HepG2 (cell line): Measurements from ENCODE around the gene ATE1. TPM values are rescaled to one million over a fixed set of nuclear protein-coding genes. Genes with fewer than 3 reads are reported as not detected.

ENCODE experiments used
- ATF7-NPFF ChIP-seq: sonication (generic); formaldehyde crosslinking; IDR thresholded peaks from 2 replicates; pipeline ENCODE4 v1.8.1; 2023; ENCODE audit warnings: mild to moderate bottlenecking, low read depth, missing genetic modification reagents, moderate library complexity
- HMG20B ChIP-seq: conservative IDR thresholded peaks from 2 replicates; pipeline ENCODE4 v1.6.1; 2016; ENCODE audit warnings: missing genetic modification reagents, missing compliant biosample characterization
- HNF4G ChIP-seq, 2 experiments: sonication (generic) in 1 of 2; formaldehyde crosslinking in 1 of 2; IDR thresholded peaks; 2 replicates each; pipeline versions ENCODE4 v1.4.0 to v1.6.1; 2011 to 2020; ENCODE audit warnings: borderline replicate concordance in 2 of 2, low read depth in 2 of 2, mild to moderate bottlenecking in 2 of 2, low read length in 1 of 2, missing genetic modification reagents in 1 of 2, moderate library complexity in 1 of 2
- IKZF4 ChIP-seq: sonication (generic); formaldehyde crosslinking; IDR thresholded peaks from 2 replicates; pipeline ENCODE4 v1.5.1; 2020; ENCODE audit warnings: borderline replicate concordance, mild to moderate bottlenecking, low read depth, missing genetic modification reagents; ENCODE audit errors: not compliant biosample characterization
- KLF16 ChIP-seq, 2 experiments: sonication (generic) in 1 of 2; formaldehyde crosslinking in 1 of 2; IDR thresholded peaks; 2 replicates each; pipeline versions ENCODE4 v1.6.1 to v1.8.0; 2016 to 2023; ENCODE audit warnings: missing genetic modification reagents in 2 of 2, missing compliant biosample characterization in 1 of 2
- MEF2D ChIP-seq: sonication (generic); formaldehyde crosslinking; IDR thresholded peaks from 2 replicates; pipeline ENCODE4 v1.5.1; 2020; ENCODE audit warnings: mild to moderate bottlenecking, missing genetic modification reagents
- NFE2 ChIP-seq: sonication (generic); formaldehyde crosslinking; IDR thresholded peaks from 2 replicates; pipeline ENCODE4 v1.4.0; 2020; ENCODE audit warnings: missing genetic modification reagents
- NR2F2 ChIP-seq: IDR thresholded peaks from 2 replicates; pipeline ENCODE4 v1.6.1; 2012; ENCODE audit warnings: low read depth, inconsistent platforms, borderline replicate concordance
- RFX5 ChIP-seq: IDR thresholded peaks from 2 replicates; pipeline ENCODE4 v1.6.1; 2011; ENCODE audit warnings: low read depth, low read length, improper control_type of control experiment
- SIN3B ChIP-seq: fragments of 150-350 bp; IDR thresholded peaks from 2 replicates; pipeline ENCODE4 v1.6.1; 2014; ENCODE audit warnings: low read length
- SMARCE1 ChIP-seq: fragments of 450-650 bp; IDR thresholded peaks from 2 replicates; pipeline ENCODE4 v1.6.1; 2017; ENCODE audit warnings: borderline replicate concordance
- SOX13 ChIP-seq, 3 experiments: fragments of 450-650 bp in 1 of 3; sonication (generic) in 1 of 3; formaldehyde crosslinking in 1 of 3; IDR thresholded peaks in 2 of 3; conservative IDR thresholded peaks in 1 of 3; 2 replicates each; pipeline versions ENCODE4 v1.5.0 to v1.6.1; 2016 to 2020; ENCODE audit warnings: antibody characterized with exemption in 1 of 3, mild to moderate bottlenecking in 1 of 3, missing compliant biosample characterization in 1 of 3, missing genetic modification reagents in 1 of 3, moderate library complexity in 1 of 3
- SRF ChIP-seq: IDR thresholded peaks from 2 replicates; pipeline ENCODE4 v1.6.1; 2011; ENCODE audit warnings: mild to moderate bottlenecking, low read depth, low read length, moderate library complexity
- WIZ ChIP-seq: sonication (generic); formaldehyde crosslinking; IDR thresholded peaks from 2 replicates; pipeline ENCODE4 v1.5.1; 2020; ENCODE audit warnings: mild to moderate bottlenecking, missing genetic modification reagents
- ZMAT5 ChIP-seq: sonication (generic); formaldehyde crosslinking; IDR thresholded peaks from 2 replicates; pipeline ENCODE4 v1.5.0; 2020; ENCODE audit warnings: mild to moderate bottlenecking, low read depth, missing genetic modification reagents, borderline replicate concordance
- ZNF207 ChIP-seq: fragments of 450-650 bp; IDR thresholded peaks from 2 replicates; pipeline ENCODE4 v1.6.1; 2016; ENCODE audit warnings: antibody characterized with exemption, borderline replicate concordance
- ZNF430 ChIP-seq: sonication (generic); formaldehyde crosslinking; IDR thresholded peaks from 2 replicates; pipeline ENCODE4 v1.9.0; 2021; ENCODE audit warnings: mild to moderate bottlenecking, missing genetic modification reagents
- ZNF670 ChIP-seq: sonication (generic); formaldehyde crosslinking; IDR thresholded peaks from 2 replicates; pipeline ENCODE4 v1.8.0; 2022; ENCODE audit warnings: mild to moderate bottlenecking, missing genetic modification reagents, borderline replicate concordance
- ZNF674 ChIP-seq: sonication (generic); formaldehyde crosslinking; IDR thresholded peaks from 2 replicates; pipeline ENCODE4 v1.5.0; 2020; ENCODE audit warnings: low read depth, mild to moderate bottlenecking, missing genetic modification reagents
- polyA plus RNA-seq, 8 experiments: library from polyadenylated mRNA; depleted of rRNA in 3 of 8; stranded (reverse) in 7 of 8; unstranded in 1 of 8; fragments of >200 nt; fragmentation: Illumina TruSeq in 4 of 8; extraction: Trizol in 4 of 8; gene quantifications; 2 replicates each; pipeline versions ENCODE4 v1.2.1 to v1.2.3, GENCODE V29; 2011 to 2016; ENCODE audit warnings: low read depth in 4 of 8, missing spikeins in 1 of 8, mixed read lengths in 1 of 8; ENCODE audit not compliant: insufficient read depth in 1 of 8
- total RNA-seq, 5 experiments: library from RNA; depleted of rRNA; stranded (reverse); fragments of >200 nt; fragmentation: Illumina TruSeq; extraction: Trizol; gene quantifications; 2 replicates each; pipeline ENCODE4 v1.2.3, GENCODE V29; 2016; ENCODE audit warnings: low read depth in 1 of 5
- TF ChIP-seq, protein P1 (sequence below): sonication (generic); formaldehyde crosslinking; IDR thresholded peaks from 2 replicates; pipeline ENCODE4 v1.8.0; 2022; ENCODE audit warnings: mild to moderate bottlenecking, missing genetic modification reagents, moderate library complexity
- TF ChIP-seq, protein P2 (sequence below): IDR thresholded peaks from 2 replicates; pipeline ENCODE4 v1.6.1; 2018; ENCODE audit warnings: missing genetic modification reagents
- TF ChIP-seq, protein P3 (sequence below): sonication (generic); formaldehyde crosslinking; IDR thresholded peaks from 2 replicates; pipeline ENCODE4 v1.4.0; 2020; ENCODE audit warnings: missing genetic modification reagents
- TF ChIP-seq, protein P4 (sequence below): IDR thresholded peaks from 2 replicates; pipeline ENCODE4 v1.6.1; 2016; ENCODE audit warnings: low read depth, borderline replicate concordance
- TF ChIP-seq, protein P5 (sequence below): sonication (generic); formaldehyde crosslinking; conservative IDR thresholded peaks from 2 replicates; pipeline ENCODE4 v1.4.0; 2020; ENCODE audit warnings: missing genetic modification reagents

The ATE1 gene
- total and polyA plus RNA-seq, 2 of the 13 experiments (the other 11 are each of a cell fraction or from before 2014, with no cell fraction given): 17.5 to 42.2 TPM

GRCh38 chr10:121854809-121855445 is 72.9 kb downstream of the ATE1 start (continued):
- TF ChIP-seq, protein P1, sequence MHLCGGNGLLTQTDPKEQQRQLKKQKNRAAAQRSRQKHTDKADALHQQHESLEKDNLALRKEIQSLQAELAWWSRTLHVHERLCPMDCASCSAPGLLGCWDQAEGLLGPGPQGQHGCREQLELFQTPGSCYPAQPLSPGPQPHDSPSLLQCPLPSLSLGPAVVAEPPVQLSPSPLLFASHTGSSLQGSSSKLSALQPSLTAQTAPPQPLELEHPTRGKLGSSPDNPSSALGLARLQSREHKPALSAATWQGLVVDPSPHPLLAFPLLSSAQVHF: no peak
- TF ChIP-seq SOX13 (IDR thresholded peaks at IDR 0.05) (peak; percentile 90), SOX13 (CRISPR knock-in tag; conservative IDR thresholded peaks at IDR 0.05 in 1 of 2, IDR thresholded peaks at IDR 0.05 in 1 of 2) (peak in 1 of 2 experiments; percentile 93; a peak in 2 of 4 replicates), NR2F2 (peak; percentile 69; the same call in 1 of the 2 replicates), NFE2 (CRISPR knock-in tag) (no peak), SMARCE1 (no peak), SIN3B (no peak), RFX5 (no peak), SRF (no peak), KLF16 (CRISPR knock-in tag; IDR thresholded peaks at IDR 0.05) (peak in 1 of 2 experiments; percentile 56; a peak in 2 of 4 replicates), ZNF430 (CRISPR knock-in tag) (no peak; the same call in 1 of the 2 replicates), IKZF4 (no peak), ZNF670 (CRISPR knock-in tag) (peak; percentile 37; the same call in 1 of the 2 replicates), WIZ (no peak), HNF4G (IDR thresholded peaks at IDR 0.05; ENCODE audit: borderline replicate concordance, low read depth, low read length) (peak; percentile 94), HNF4G (CRISPR knock-in tag; IDR thresholded peaks at IDR 0.05; ENCODE audit: borderline replicate concordance, low read depth) (peak; percentile 86; the same call in 1 of the 2 replicates), MEF2D (peak; percentile 31; the same call in 1 of the 2 replicates), HMG20B (CRISPR knock-in tag) (peak; percentile 55; the same call in 1 of the 2 replicates), ZMAT5 (CRISPR knock-in tag) (no peak), ZNF674 (no peak), ATF7-NPFF (CRISPR knock-in tag) (no peak), ZNF207 (no peak)
- TF ChIP-seq, protein P2, sequence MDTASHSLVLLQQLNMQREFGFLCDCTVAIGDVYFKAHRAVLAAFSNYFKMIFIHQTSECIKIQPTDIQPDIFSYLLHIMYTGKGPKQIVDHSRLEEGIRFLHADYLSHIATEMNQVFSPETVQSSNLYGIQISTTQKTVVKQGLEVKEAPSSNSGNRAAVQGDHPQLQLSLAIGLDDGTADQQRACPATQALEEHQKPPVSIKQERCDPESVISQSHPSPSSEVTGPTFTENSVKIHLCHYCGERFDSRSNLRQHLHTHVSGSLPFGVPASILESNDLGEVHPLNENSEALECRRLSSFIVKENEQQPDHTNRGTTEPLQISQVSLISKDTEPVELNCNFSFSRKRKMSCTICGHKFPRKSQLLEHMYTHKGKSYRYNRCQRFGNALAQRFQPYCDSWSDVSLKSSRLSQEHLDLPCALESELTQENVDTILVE (CRISPR knock-in tag): 0 out of 2 replicates have a peak, but pooled peaks have one; percentile 64
- TF ChIP-seq, protein P3, sequence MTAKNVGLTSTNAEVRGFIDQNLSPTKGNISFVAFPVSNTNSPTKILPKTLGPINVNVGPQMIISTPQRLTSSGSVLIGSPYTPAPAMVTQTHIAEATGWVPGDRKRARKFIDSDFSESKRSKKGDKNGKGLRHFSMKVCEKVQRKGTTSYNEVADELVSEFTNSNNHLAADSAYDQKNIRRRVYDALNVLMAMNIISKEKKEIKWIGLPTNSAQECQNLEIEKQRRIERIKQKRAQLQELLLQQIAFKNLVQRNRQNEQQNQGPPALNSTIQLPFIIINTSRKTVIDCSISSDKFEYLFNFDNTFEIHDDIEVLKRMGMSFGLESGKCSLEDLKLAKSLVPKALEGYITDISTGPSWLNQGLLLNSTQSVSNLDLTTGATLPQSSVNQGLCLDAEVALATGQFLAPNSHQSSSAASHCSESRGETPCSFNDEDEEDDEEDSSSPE: peak; percentile 48; the same call in 1 of the 2 replicates
- TF ChIP-seq, protein P4, sequence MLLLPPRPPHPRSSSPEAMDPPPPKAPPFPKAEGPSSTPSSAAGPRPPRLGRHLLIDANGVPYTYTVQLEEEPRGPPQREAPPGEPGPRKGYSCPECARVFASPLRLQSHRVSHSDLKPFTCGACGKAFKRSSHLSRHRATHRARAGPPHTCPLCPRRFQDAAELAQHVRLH (CRISPR knock-in tag): 0 out of 2 replicates have a peak, but pooled peaks have one; percentile 34
- TF ChIP-seq, protein P5, sequence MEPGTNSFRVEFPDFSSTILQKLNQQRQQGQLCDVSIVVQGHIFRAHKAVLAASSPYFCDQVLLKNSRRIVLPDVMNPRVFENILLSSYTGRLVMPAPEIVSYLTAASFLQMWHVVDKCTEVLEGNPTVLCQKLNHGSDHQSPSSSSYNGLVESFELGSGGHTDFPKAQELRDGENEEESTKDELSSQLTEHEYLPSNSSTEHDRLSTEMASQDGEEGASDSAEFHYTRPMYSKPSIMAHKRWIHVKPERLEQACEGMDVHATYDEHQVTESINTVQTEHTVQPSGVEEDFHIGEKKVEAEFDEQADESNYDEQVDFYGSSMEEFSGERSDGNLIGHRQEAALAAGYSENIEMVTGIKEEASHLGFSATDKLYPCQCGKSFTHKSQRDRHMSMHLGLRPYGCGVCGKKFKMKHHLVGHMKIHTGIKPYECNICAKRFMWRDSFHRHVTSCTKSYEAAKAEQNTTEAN (CRISPR knock-in tag): peak; percentile 94
